GM23338 (cell line): ENCODE results near the gene INPP5K. TPM values are rescaled to one million over a fixed set of nuclear protein-coding genes. Genes with fewer than 3 reads are reported as not detected.
A peak's percentile ranks its signal among the peaks of the same experiment; 100 is the strongest.

Experiments
- ATAC-seq: fragments of 200-7000 bp; cut with Tn5 transposase; 3 replicates; pipeline ENCODE4 v1.9.1; 2020
- DNase-seq: peaks from one replicate; pipeline ENCODE4 v3.0.0-alpha.2; 2015; ENCODE audit warnings: low spot score
- H2AFZ ChIP-seq: fragments of 200-600 bp; sonication (generic); 2 replicates; pipeline ENCODE4 v1.8.0; 2016; ENCODE audit warnings: antibody characterized with exemption, mild to moderate bottlenecking, moderate library complexity
- H3F3A ChIP-seq: fragments of 200-600 bp; sonication (generic); replicated peaks from 2 replicates; pipeline ENCODE4 v1.8.0; 2017; ENCODE audit warnings: antibody characterized with exemption, mixed run types, low read depth
- H3K27ac ChIP-seq: fragments of 200-600 bp; sonication (generic); 2 replicates; pipeline ENCODE4 v1.6.1; 2016; ENCODE audit warnings: low read depth
- H3K27me3 ChIP-seq: fragments of 200-600 bp; sonication (generic); 2 replicates; pipeline ENCODE4 v1.8.0; 2016; ENCODE audit warnings: mild to moderate bottlenecking, mixed run types, moderate library complexity; ENCODE audit not compliant: insufficient read depth
- H3K36me3 ChIP-seq: fragments of 200-600 bp; sonication (generic); 2 replicates; pipeline ENCODE4 v1.8.0; 2016; ENCODE audit warnings: mild to moderate bottlenecking; ENCODE audit not compliant: insufficient read depth
- H3K4me1 ChIP-seq: fragments of 200-600 bp; sonication (generic); 2 replicates; pipeline ENCODE4 v1.8.0; 2016; ENCODE audit warnings: mild to moderate bottlenecking, moderate library complexity; ENCODE audit not compliant: insufficient read depth
- H3K4me2 ChIP-seq: fragments of 200-600 bp; sonication (generic); 2 replicates; pipeline ENCODE4 v1.7.1; 2017; ENCODE audit warnings: mixed run types
- H3K4me3 ChIP-seq: fragments of 200-600 bp; sonication (generic); 2 replicates; pipeline ENCODE4 v1.6.1; 2016; ENCODE audit warnings: mixed run types
- H3K79me2 ChIP-seq: fragments of 200-600 bp; sonication (generic); replicated peaks from 2 replicates; pipeline ENCODE4 v1.8.0; 2017; ENCODE audit warnings: mild to moderate bottlenecking; ENCODE audit not compliant: insufficient read depth
- H3K9me2 ChIP-seq: fragments of 200-600 bp; sonication (generic); 2 replicates; pipeline ENCODE4 v1.8.0; 2017; ENCODE audit not compliant: insufficient read depth
- H4K20me1 ChIP-seq: fragments of 200-600 bp; sonication (generic); replicated peaks from 2 replicates; pipeline ENCODE4 v1.8.0; 2017; ENCODE audit warnings: mild to moderate bottlenecking; ENCODE audit not compliant: insufficient read depth
- H3K27ac Mint-ChIP-seq: 2 replicates; pipeline ENCODE4 v1.8.0; 2020; ENCODE audit warnings: inconsistent platforms, mild to moderate bottlenecking, moderate library complexity, mixed read lengths
- H3K27me3 Mint-ChIP-seq: 3 replicates; pipeline ENCODE4 v1.8.0; 2022; ENCODE audit warnings: low read depth, mild to moderate bottlenecking, moderate library complexity, mixed read lengths, inconsistent platforms; ENCODE audit not compliant: insufficient read depth, poor library complexity
- H3K36me3 Mint-ChIP-seq: 3 replicates; pipeline ENCODE4 v1.8.0; 2021; ENCODE audit warnings: low read depth, mild to moderate bottlenecking, inconsistent platforms, moderate library complexity, mixed read lengths
- H3K4me1 Mint-ChIP-seq: 3 replicates; pipeline ENCODE4 v1.8.0; 2020; ENCODE audit warnings: mild to moderate bottlenecking, inconsistent platforms, mixed read lengths
- H3K4me3 Mint-ChIP-seq: 3 replicates; pipeline ENCODE4 v1.8.0; 2021; ENCODE audit warnings: moderate library complexity, mild to moderate bottlenecking, inconsistent platforms, mixed read lengths
- H3K9me3 Mint-ChIP-seq: 3 replicates; pipeline ENCODE4 v1.8.0; 2020; ENCODE audit warnings: moderate library complexity, mild to moderate bottlenecking, inconsistent platforms, mixed read lengths
- EZH2phosphoT487 ChIP-seq: fragments of 200-600 bp; sonication (generic); IDR thresholded peaks from one replicate; pipeline ENCODE4 v1.8.1; 2018; ENCODE audit warnings: antibody characterized with exemption; ENCODE audit not compliant: unreplicated experiment
- JUNB ChIP-seq: IDR thresholded peaks from one replicate; pipeline ENCODE4 v1.6.1; 2016; ENCODE audit warnings: antibody characterized with exemption; ENCODE audit not compliant: unreplicated experiment
- POLR2AphosphoS5 ChIP-seq: IDR thresholded peaks from 2 replicates; pipeline ENCODE4 v1.6.1; 2016; ENCODE audit warnings: antibody characterized with exemption, low read depth
- ZNF331 ChIP-seq: fragments of 250-450 bp; sonication (Bioruptor Pico); IDR thresholded peaks from 2 replicates; pipeline ENCODE4 v1.5.0; 2020; ENCODE audit warnings: low read depth, mild to moderate bottlenecking, moderate library complexity
- polyA plus RNA-seq: library from polyadenylated mRNA; unstranded; fragments of >200 nt; fragmentation: Nextera tagmentation; extraction: Ambion mirVana; gene quantifications from 2 replicates; pipeline ENCODE4 v1.2.1, GENCODE V29; 2016
- total RNA-seq: library from RNA; depleted of rRNA; stranded (reverse); fragments of >200 nt; shearing (Covaris generic); gene quantifications from 2 replicates; pipeline ENCODE4 v1.2.3, GENCODE V29; 2014
- TF ChIP-seq, protein P1 (sequence below): IDR thresholded peaks from one replicate; pipeline ENCODE4 v1.6.1; 2018; ENCODE audit warnings: antibody characterized with exemption; ENCODE audit not compliant: unreplicated experiment

Gene INPP5K
- total and polyA plus RNA-seq, 2 experiments from 2014 or later, result 8.4 to 29.7 TPM

DNA sequence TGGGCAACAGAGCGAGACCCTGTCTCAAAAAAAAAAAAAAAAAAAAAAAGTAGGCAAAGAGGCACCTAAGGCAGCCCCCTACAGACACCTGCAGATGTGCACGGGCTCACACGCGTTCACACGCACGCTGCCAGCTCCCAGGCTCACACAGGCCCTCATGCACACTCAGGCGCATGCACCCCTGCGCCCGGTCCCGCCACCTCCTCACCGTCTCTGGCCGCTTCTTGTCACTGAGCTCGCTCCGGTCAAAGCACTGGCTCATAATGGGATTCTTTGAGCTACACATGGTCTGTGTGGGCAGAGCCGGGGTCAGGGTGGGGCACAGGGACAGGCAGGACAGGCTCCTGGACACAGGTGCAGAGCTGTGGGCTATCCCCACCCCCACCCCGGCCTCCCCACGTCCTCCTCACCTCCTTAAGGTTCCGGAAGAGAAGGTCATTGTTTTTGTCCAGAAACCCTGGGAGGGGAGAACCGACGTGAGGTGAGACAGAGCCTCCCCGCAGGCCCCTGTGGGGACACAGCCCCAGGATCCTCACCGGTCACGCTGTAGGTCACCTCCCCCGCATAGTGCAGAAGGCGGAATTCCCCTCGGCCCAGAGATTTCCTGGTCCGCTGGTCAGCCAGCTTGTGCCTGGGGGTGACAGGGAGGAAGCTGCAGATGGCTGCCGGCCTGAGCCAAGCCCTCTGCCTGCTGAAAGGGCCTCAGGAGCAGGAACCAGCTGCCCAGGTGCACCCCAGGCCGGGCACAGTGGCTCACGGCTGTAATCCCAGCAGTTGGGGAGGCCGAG is 41.8 kb downstream of the INPP5K start (continued):
- TF ChIP-seq, protein P1, sequence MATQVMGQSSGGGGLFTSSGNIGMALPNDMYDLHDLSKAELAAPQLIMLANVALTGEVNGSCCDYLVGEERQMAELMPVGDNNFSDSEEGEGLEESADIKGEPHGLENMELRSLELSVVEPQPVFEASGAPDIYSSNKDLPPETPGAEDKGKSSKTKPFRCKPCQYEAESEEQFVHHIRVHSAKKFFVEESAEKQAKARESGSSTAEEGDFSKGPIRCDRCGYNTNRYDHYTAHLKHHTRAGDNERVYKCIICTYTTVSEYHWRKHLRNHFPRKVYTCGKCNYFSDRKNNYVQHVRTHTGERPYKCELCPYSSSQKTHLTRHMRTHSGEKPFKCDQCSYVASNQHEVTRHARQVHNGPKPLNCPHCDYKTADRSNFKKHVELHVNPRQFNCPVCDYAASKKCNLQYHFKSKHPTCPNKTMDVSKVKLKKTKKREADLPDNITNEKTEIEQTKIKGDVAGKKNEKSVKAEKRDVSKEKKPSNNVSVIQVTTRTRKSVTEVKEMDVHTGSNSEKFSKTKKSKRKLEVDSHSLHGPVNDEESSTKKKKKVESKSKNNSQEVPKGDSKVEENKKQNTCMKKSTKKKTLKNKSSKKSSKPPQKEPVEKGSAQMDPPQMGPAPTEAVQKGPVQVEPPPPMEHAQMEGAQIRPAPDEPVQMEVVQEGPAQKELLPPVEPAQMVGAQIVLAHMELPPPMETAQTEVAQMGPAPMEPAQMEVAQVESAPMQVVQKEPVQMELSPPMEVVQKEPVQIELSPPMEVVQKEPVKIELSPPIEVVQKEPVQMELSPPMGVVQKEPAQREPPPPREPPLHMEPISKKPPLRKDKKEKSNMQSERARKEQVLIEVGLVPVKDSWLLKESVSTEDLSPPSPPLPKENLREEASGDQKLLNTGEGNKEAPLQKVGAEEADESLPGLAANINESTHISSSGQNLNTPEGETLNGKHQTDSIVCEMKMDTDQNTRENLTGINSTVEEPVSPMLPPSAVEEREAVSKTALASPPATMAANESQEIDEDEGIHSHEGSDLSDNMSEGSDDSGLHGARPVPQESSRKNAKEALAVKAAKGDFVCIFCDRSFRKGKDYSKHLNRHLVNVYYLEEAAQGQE, result no peak
- no peak for TF ChIP-seq POLR2AphosphoS5
- TF ChIP-seq ZNF331, result no peak

DNA sequence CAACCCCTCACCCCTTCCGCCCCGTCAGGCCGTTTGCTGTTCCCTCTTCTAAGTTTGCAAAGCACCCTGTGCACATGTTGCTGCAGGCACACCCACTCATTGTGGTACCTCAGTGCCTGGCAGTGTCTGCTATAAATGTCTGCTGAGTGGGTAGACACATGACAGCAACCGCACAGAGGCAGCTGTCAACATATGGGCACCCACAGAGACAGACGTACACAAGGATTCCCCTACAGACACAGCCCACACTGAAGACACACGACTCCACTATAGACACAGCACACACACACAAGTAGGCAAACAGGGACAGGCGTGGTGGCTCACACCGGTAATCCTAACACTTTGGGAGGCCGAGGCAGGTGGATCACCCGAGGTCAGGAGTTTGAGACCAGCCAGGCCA is 42.6 kb downstream of the INPP5K start:
- Mint-ChIP-seq H3K4me3 (no peak overlapping the region), H3K27ac (0 out of 2 replicates have a peak overlapping the region, but pooled peaks have one; percentile 24), H3K36me3 (peaks cover 14% of the 10 kb centered on the region), H3K27me3 (peaks cover 14% of the 10 kb centered on the region), H3K9me3 (no peaks in the 10 kb centered on the region), H3K4me1 (peaks cover 14% of the 10 kb centered on the region)
- peaks cover 8% of the 10 kb centered on the region for H3K4me1 ChIP-seq
- H3K27me3 ChIP-seq, result no peaks in the 10 kb centered on the region
- no peaks in the 10 kb centered on the region for H3K79me2 ChIP-seq
- H3K4me2 ChIP-seq, result no peak overlapping the region
- no peak overlapping the region for H3K27ac ChIP-seq
- H3K36me3 ChIP-seq, result no peaks in the 10 kb centered on the region
- H3K9me2 ChIP-seq, result no peaks in the 10 kb centered on the region
- H2AFZ ChIP-seq, result no peak overlapping the region
- DNase-seq (no peak), ATAC-seq (no peak)
- peaks cover 7% of the 10 kb centered on the region for H3F3A ChIP-seq
- 0 out of 2 replicates have a peak, but pooled peaks cover 4% of the 10 kb centered on the region for H4K20me1 ChIP-seq
- TF ChIP-seq, protein P1, result no peak
- no peak for TF ChIP-seq JUNB
- TF ChIP-seq POLR2AphosphoS5, result no peak
- TF ChIP-seq EZH2phosphoT487, result no peak
- no peak overlapping the region for H3K4me3 ChIP-seq
